GM21737 (cell line): ENCODE data around the gene SAT2.

ENCODE experiments used
- ATAC-seq: cut with Tn5 transposase; IDR thresholded peaks from one replicate; pipeline ENCODE4 v1.9.1; 2021; ENCODE audit warnings: mild to moderate bottlenecking, moderate library complexity; ENCODE audit not compliant: unreplicated experiment

The SAT2 gene

GRCh38 chr17:7592422-7593021 lies 35.1 kb downstream of the SAT2 start:
- no peak for ATAC-seq

- ATAC-seq: no peak
Observed at GRCh38 chr17:7591596-7591995, 36.0 kb downstream of the SAT2 start.

- no peak for ATAC-seq
Observed at GRCh38 chr17:7590743-7591142, 36.9 kb downstream of the SAT2 start.

GRCh38 chr17:7589891-7590691 lies 37.5 kb downstream of the SAT2 start, which contains the start of gene SOX15:
TSS of gene SOX15 (minus strand) at chr17:7590094. CDS start at chr17:7589676, 418 bp downstream.
- no peak for ATAC-seq

- ATAC-seq: no peak
Observed at GRCh38 chr17:7589204-7589868, 38.3 kb downstream of the SAT2 start.

GRCh38 chr17:7588553-7589203 lies 38.9 kb downstream of the SAT2 start:
- no peak for ATAC-seq

GRCh38 chr17:7587420-7588151 lies 40.0 kb downstream of the SAT2 start:
- no peak for ATAC-seq

- ATAC-seq: no peak
Observed at GRCh38 chr17:7586673-7587419, 40.8 kb downstream of the SAT2 start.

GRCh38 chr17:7583253-7584109 lies 44.1 kb downstream of the SAT2 start, which contains the start of gene MPDU1:
TSS of gene MPDU1 (plus strand) at chr17:7583852. CDS start at chr17:7583863, 11 bp downstream.
- ATAC-seq: peak; percentile 50

GRCh38 chr17:7582396-7583252 lies 45.0 kb downstream of the SAT2 start:
- no peak for ATAC-seq

- no peak for ATAC-seq
Observed at GRCh38 chr17:7580604-7581575, 46.7 kb downstream of the SAT2 start.

GRCh38 chr17:7579834-7580603 lies 47.6 kb downstream of the SAT2 start:
- ATAC-seq: no peak

- peak; percentile 31 for ATAC-seq
Observed at GRCh38 chr17:7579001-7579833, 48.4 kb downstream of the SAT2 start, which contains the start of gene CD68. TSS of gene CD68 (plus strand) at chr17:7579638. CDS start at chr17:7579678, 40 bp downstream.

- no peak for ATAC-seq
Observed at GRCh38 chr17:7577327-7578199, 50.1 kb downstream of the SAT2 start.
